B cell (primary cell): ENCODE measurements around the gene DIPK1A. TPM values are rescaled to one million over a fixed set of nuclear protein-coding genes. Genes with fewer than 3 reads are reported as not detected.

Experiments
- ATAC-seq: fragments of 200-7000 bp; cut with Tn5 transposase; one replicate; pipeline ENCODE4 v1.10.0; 2021; ENCODE audit warnings: low read depth, mild to moderate bottlenecking, moderate number of reproducible peaks, moderate library complexity
- CTCF ChIA-PET: fragments of 350-600 bp; sonication (Branson Sonifier 250); formaldehyde crosslinking; loops from one replicate; lab custom pipeline; 2021; ENCODE audit warnings: antibody characterized with exemption, inconsistent platforms; lab: Charles Lee
- POLR2A ChIA-PET: fragments of 350-600 bp; sonication (Branson Sonifier 250); formaldehyde crosslinking; loops from one replicate; lab custom pipeline; 2021; ENCODE audit warnings: antibody characterized with exemption; lab: Charles Lee
- DNase-seq: peaks from one replicate; pipeline ENCODE4 v3.0.0; 2013
- H2AFZ ChIP-seq: 2 replicates; pipeline ENCODE4 v1.6.1; 2012; ENCODE audit warnings: mild to moderate bottlenecking, low read depth, low read length; ENCODE audit not compliant: insufficient read depth, poor library complexity, severe bottlenecking
- H3K27ac ChIP-seq, 2 donors: 1 replicate in 1 of 2; 2 replicates in 1 of 2; pipeline ENCODE4 v1.5.1; 2012 to 2013; ENCODE audit warnings: low read length in 2 of 2, mild to moderate bottlenecking in 2 of 2, moderate library complexity in 1 of 2
- H3K27me3 ChIP-seq, 4 experiments: fragments of 200-600 bp in 1 of 4; sonication (generic) in 1 of 4; replicated peaks in 1 of 4; 1 replicate in 2 of 4; 2 replicates in 2 of 4; pipeline versions ENCODE4 v1.6.1 to v1.7.0; 2013 to 2016; ENCODE audit warnings: low read length in 3 of 4, mild to moderate bottlenecking in 2 of 4, mixed read lengths in 1 of 4, moderate library complexity in 1 of 4; ENCODE audit not compliant: insufficient read depth in 4 of 4, control insufficient read depth in 3 of 4; ENCODE audit errors: control extremely low read depth in 1 of 4
- H3K36me3 ChIP-seq, 2 experiments: replicated peaks in 1 of 2; 1 replicate in 1 of 2; 2 replicates in 1 of 2; pipeline versions ENCODE4 v1.6.1 to v1.7.1; 2013; ENCODE audit warnings: low read length in 1 of 2; ENCODE audit not compliant: insufficient read depth in 2 of 2, control insufficient read depth in 1 of 2; ENCODE audit errors: control extremely low read depth in 1 of 2, extremely low read depth in 1 of 2
- H3K4me1 ChIP-seq, 2 donors: fragments of 200-600 bp in 1 of 2; sonication (generic) in 1 of 2; 1 replicate in 1 of 2; 2 replicates in 1 of 2; pipeline versions ENCODE4 v1.5.1 to v1.6.1; 2013 to 2017; ENCODE audit warnings: low read length in 2 of 2; ENCODE audit not compliant: control insufficient read depth in 2 of 2, insufficient read depth in 2 of 2
- H3K4me2 ChIP-seq: replicated peaks from 2 replicates; pipeline ENCODE3; 2012; ENCODE audit warnings: mild to moderate bottlenecking, low read depth, low read length; ENCODE audit not compliant: poor library complexity, severe bottlenecking
- H3K4me3 ChIP-seq, 5 experiments: fragments of 200-600 bp in 1 of 5; sonication (generic) in 1 of 5; 1 replicate in 3 of 5; 2 replicates in 2 of 5; pipeline versions ENCODE4 v1.5.1 to v1.7.0; 2011 to 2016; ENCODE audit warnings: low read length in 4 of 5, mild to moderate bottlenecking in 4 of 5, low read depth in 2 of 5, control low read depth in 1 of 5, moderate library complexity in 1 of 5; ENCODE audit not compliant: insufficient read depth in 1 of 5; ENCODE audit errors: control extremely low read depth in 1 of 5, extremely low read depth in 1 of 5
- H3K79me2 ChIP-seq: fragments of 200-600 bp; sonication (generic); one replicate; pipeline ENCODE4 v1.6.0; 2016; ENCODE audit warnings: low read length; ENCODE audit not compliant: control insufficient read depth, insufficient read depth
- H3K9ac ChIP-seq: fragments of 200-600 bp; sonication (generic); 2 replicates; pipeline ENCODE4 v1.6.1; 2017; ENCODE audit warnings: mild to moderate bottlenecking, low read length, moderate library complexity
- H3K9me3 ChIP-seq, 3 donors: one replicate each; pipeline versions ENCODE4 v1.6.1 to v1.7.1; 2013; ENCODE audit warnings: low read length in 2 of 3; ENCODE audit not compliant: control insufficient read depth in 2 of 3, insufficient read depth in 1 of 3; ENCODE audit errors: control extremely low read depth in 1 of 3
- H4K20me1 ChIP-seq: 2 replicates; pipeline ENCODE4 v1.6.0; 2012; ENCODE audit warnings: mild to moderate bottlenecking, low read length; ENCODE audit not compliant: insufficient read depth, control insufficient read depth, poor library complexity, severe bottlenecking
- H3K27ac Mint-ChIP-seq: one replicate; pipeline ENCODE4 v1.8.0; 2021; ENCODE audit warnings: mixed read lengths
- H3K27me3 Mint-ChIP-seq: one replicate; pipeline ENCODE4 v1.8.0; 2021; ENCODE audit warnings: mixed read lengths
- H3K4me1 Mint-ChIP-seq: one replicate; pipeline ENCODE4 v1.8.0; 2021; ENCODE audit warnings: mixed read lengths
- H3K4me3 Mint-ChIP-seq: one replicate; pipeline ENCODE4 v1.8.0; 2021; ENCODE audit warnings: mixed read lengths
- H3K9me3 Mint-ChIP-seq: one replicate; pipeline ENCODE4 v1.8.0; 2022; ENCODE audit warnings: mixed read lengths; ENCODE audit not compliant: insufficient read depth
- CTCF ChIP-seq: fragments of 200-600 bp; IDR thresholded peaks from one replicate; pipeline ENCODE4 v1.8.0; 2022; ENCODE audit warnings: antibody characterized with exemption, mild to moderate bottlenecking
- EZH2 ChIP-seq: IDR thresholded peaks from 2 replicates; pipeline ENCODE4 v1.6.1; 2012; ENCODE audit warnings: borderline replicate concordance, low read depth, mild to moderate bottlenecking, moderate library complexity, low read length; ENCODE audit not compliant: insufficient read depth, poor library complexity, severe bottlenecking
- WGBS: methylation state at CpG from one replicate; pipeline ENCODE4 v1.1.5; 2013; ENCODE audit warnings: missing lambda C conversion rate; ENCODE audit not compliant: insufficient coverage; 5-methylcytosine and 5-hydroxymethylcytosine counted together
- intact Hi-C: fragments of 100-400 bp; cut with micrococcal nuclease; formaldehyde crosslinking; loops from one replicate; pipeline ENCODE4 v1.10.0; 2022
- polyA plus RNA-seq: library from polyadenylated mRNA; depleted of rRNA; stranded (reverse); fragments of >200 nt; gene quantifications from 2 replicates; pipeline ENCODE4 v1.2.3, GENCODE V29; 2012
- small RNA-seq: library from RNA; depleted of rRNA; stranded (forward); fragments of <200 nt; gene quantifications from one replicate; pipeline ENCODE3, GENCODE V24; 2012; ENCODE audit warnings: low replicate concordance, low read depth; ENCODE audit not compliant: insufficient read length
- total RNA-seq, 2 donors: library from RNA; stranded (reverse); fragments of 120-200 nt in 1 of 2; gene quantifications; 1 replicate in 1 of 2; 2 replicates in 1 of 2; pipeline versions ENCODE4 v1.2.3 to v1.2.4, GENCODE V29; 2013 to 2022

The DIPK1A gene
- total and polyA plus RNA-seq, 2 donors (not counting 1 experiment from before 2014, with no cell fraction given), result 10.7 to 22.7 TPM

GRCh38 chr1:92795166-92795565 lies 166.1 kb downstream of the DIPK1A start:
- intact Hi-C loops, result no loop called here

GRCh38 chr1:92792340-92792782 lies 168.9 kb downstream of the DIPK1A start:
- Histone ChIP-seq H4K20me1 (no peaks in the 10 kb centered on the region), H2AFZ (no peak overlapping the region), H3K9me3 (no peaks in the 10 kb centered on the region), H3K4me3 (no peak overlapping the region), H3K4me1 (no peaks in the 10 kb centered on the region), H3K27me3 (peaks cover 0 to 2% (median 0%) of the 10 kb centered on the region in 4 experiments), H3K9ac (no peak overlapping the region), H3K36me3 (no peaks in the 10 kb centered on the region), H3K79me2 (no peaks in the 10 kb centered on the region), H3K4me2 (no peak overlapping the region), H3K27ac (no peak overlapping the region)
- intact Hi-C loops, result no loop called here
- ATAC-seq, result no peak
- Mint-ChIP-seq H3K4me3 (no peak overlapping the region), H3K27me3 (peaks cover 5% of the 10 kb centered on the region), H3K27ac (no peak overlapping the region), H3K4me1 (no peaks in the 10 kb centered on the region), H3K9me3 (no peaks in the 10 kb centered on the region)
- CTCF ChIA-PET, result interaction anchor here (3.6 kb wide), 1 partner anchor 44 kb away, joined by 11 read pairs; no protein-coding TSS in a partner anchor
- TF ChIP-seq EZH2 (no peak), CTCF (no peak)
- DNase-seq, result no peak
- POLR2A ChIA-PET, result no interaction called here
- no CpG with 5 or more reads among the region's 3 CpGs for WGBS

More at GRCh38 chr1:92795166-92795565, 166.1 kb downstream of the DIPK1A start:
- H3K27me3 Mint-ChIP-seq, result peaks cover 5% of the 10 kb centered on the region
- H3K9ac ChIP-seq, result no peak overlapping the region
- no peaks in the 10 kb centered on the region for H3K4me1 ChIP-seq
- no peaks in the 10 kb centered on the region for H3K36me3 ChIP-seq
- no peaks in the 10 kb centered on the region for H3K79me2 ChIP-seq
- CTCF ChIA-PET, result interaction anchor here (3.6 kb wide), 1 partner anchor 47 kb away, joined by 11 read pairs; no protein-coding TSS in a partner anchor
- no peaks in the 10 kb centered on the region for H3K9me3 Mint-ChIP-seq
- peaks cover 0 to 2% (median 0%) of the 10 kb centered on the region in 4 experiments for H3K27me3 ChIP-seq
- H3K4me3 ChIP-seq, result no peak overlapping the region
- no peak overlapping the region for H3K4me3 Mint-ChIP-seq
- WGBS, result no CpG with 5 or more reads among the region's 4 CpGs
- no peak overlapping the region for H3K27ac Mint-ChIP-seq
- H3K4me1 Mint-ChIP-seq, result no peaks in the 10 kb centered on the region
- H4K20me1 ChIP-seq, result no peaks in the 10 kb centered on the region
- DNase-seq, result no peak
- no peak for ATAC-seq
- no peaks in the 10 kb centered on the region for H3K9me3 ChIP-seq
- H3K27ac ChIP-seq, result no peak overlapping the region
- POLR2A ChIA-PET, result no interaction called here
- H2AFZ ChIP-seq, result no peak overlapping the region
- TF ChIP-seq CTCF, result no peak
- no peak for TF ChIP-seq EZH2
- H3K4me2 ChIP-seq, result no peak overlapping the region

Small RNA genes lying within 50 kb of the gene (small RNA-seq; reads per million reads assigned to genes)
- gene RF00432 (not detected), gene RN7SL692P (not detected), gene RNU6-210P (not detected), gene RNU6-970P (not detected), gene SNORA66 (222 reads per million, percentile 96 among the genes with 10 or more reads in this experiment), gene SNORD21 (not detected)

Other genes with a start within 250 kb of the DIPK1A start
- gene EVI5, start 176.4 kb downstream of the DIPK1A start, total RNA-seq, result 35.4 and 36.3 TPM in 2 replicates
- 1.5 and 2.3 TPM in 2 replicates for gene EVI5, start 176.4 kb downstream of the DIPK1A start, polyA plus RNA-seq
- 1,049 and 1,104 TPM in 2 replicates for gene RPL5, start 129.4 kb downstream of the DIPK1A start, total RNA-seq
- 1,477 and 1,640 TPM in 2 replicates for gene RPL5, start 129.4 kb downstream of the DIPK1A start, polyA plus RNA-seq
- gene MTF2, start 117.8 kb upstream of the DIPK1A start, total RNA-seq, result 66.2 and 68.6 TPM in 2 replicates
- gene MTF2, start 117.8 kb upstream of the DIPK1A start, polyA plus RNA-seq, result 19.5 and 20.1 TPM in 2 replicates
- 46.1 and 50.7 TPM in 2 replicates for gene TMED5, start 219.0 kb upstream of the DIPK1A start, total RNA-seq
- 23.7 and 37.9 TPM in 2 replicates for gene TMED5, start 219.0 kb upstream of the DIPK1A start, polyA plus RNA-seq
- 16.0 and 24.2 TPM in 2 replicates for gene CCDC18, start 219.3 kb upstream of the DIPK1A start, total RNA-seq
- gene CCDC18, start 219.3 kb upstream of the DIPK1A start, polyA plus RNA-seq, result 7.7 and 10.2 TPM in 2 replicates